ENCODE measurements around the gene SGO2.

SGO2 gene

DNA sequence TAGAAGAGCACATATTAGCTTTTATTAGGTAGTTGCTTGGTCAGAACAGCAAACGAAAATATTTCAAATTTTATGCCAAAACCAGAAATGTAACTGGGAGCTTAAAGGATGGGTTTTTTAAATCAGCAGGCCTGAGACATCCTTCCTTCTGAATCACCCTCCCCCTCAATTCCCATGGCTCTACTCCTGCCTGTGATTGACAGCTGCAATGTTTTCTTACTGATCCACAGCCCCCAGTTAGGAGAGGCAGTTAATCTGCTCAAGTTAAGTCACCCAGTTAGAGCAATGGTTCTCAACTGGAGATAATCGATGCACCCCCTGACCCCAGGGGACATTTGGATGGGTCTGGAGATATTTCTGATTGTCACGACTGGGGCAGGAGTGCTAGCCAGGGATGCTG lies 41.1 kb upstream of the SGO2 start:
- TF ChIP-seq, protein P1, sequence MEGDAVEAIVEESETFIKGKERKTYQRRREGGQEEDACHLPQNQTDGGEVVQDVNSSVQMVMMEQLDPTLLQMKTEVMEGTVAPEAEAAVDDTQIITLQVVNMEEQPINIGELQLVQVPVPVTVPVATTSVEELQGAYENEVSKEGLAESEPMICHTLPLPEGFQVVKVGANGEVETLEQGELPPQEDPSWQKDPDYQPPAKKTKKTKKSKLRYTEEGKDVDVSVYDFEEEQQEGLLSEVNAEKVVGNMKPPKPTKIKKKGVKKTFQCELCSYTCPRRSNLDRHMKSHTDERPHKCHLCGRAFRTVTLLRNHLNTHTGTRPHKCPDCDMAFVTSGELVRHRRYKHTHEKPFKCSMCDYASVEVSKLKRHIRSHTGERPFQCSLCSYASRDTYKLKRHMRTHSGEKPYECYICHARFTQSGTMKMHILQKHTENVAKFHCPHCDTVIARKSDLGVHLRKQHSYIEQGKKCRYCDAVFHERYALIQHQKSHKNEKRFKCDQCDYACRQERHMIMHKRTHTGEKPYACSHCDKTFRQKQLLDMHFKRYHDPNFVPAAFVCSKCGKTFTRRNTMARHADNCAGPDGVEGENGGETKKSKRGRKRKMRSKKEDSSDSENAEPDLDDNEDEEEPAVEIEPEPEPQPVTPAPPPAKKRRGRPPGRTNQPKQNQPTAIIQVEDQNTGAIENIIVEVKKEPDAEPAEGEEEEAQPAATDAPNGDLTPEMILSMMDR (IDR thresholded peaks at IDR 0.05) = no peak

DNA sequence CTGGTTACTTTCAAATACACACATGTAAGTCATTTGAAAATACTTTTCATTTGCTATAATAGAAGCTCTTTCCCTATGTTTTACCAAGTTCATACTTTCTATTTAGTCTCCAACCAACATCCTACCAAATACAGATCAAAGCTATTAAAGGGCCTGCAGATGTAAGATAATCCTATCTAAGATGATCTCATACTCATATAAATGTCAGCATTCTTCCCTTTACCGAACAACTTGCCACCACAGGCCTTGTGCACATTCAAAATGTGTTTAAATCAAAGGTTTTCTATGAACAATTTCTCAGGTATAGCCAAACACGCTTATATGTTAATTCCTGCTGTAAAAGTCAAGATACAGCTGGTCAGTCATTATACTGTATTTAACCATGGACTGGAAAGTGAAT lies 39.5 kb upstream of the SGO2 start:
- TF ChIP-seq, protein P1 (IDR thresholded peaks at IDR 0.05) = no peak

DNA sequence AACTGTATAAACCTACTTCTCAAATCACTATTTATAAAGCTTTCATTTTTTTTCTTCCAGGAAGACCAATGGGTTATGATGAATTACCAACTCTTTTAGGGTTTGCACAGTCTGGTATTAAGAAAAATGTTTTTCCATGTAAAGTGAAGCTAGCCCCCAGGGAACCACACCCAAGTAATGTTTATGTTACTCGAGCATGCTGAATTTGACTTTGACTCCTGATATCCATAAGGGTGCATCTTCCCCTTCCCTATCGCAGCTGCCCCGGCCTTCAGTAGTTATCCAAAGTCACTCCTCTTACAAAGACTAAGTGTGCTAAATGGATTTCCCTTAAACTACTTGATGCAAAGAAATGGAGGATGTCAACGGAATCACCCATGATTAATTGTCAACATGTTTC lies 37.8 kb upstream of the SGO2 start:
- TF ChIP-seq, protein P1 (IDR thresholded peaks at IDR 0.05) = no peak

DNA sequence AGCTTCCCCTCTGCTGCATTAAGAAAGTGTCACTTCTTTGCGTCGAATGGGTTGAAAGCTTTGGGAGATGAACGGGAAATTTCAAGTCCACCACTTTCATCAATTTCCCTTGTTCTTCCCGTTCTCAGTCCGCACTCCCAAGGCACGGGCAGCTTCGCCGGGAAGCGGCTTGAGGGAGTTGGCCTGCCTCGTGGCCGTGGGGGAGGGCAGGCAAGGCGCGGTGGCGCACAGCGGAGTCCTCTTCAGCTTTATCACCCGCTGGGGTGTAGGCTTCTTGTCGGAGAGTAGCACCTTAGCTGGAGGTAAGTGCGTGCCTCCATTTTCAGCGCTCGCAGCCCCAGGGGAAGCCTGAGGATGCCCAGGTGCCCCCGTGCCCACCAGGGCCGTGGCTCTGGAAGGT lies 36.0 kb upstream of the SGO2 start:
- TF ChIP-seq, protein P1 (IDR thresholded peaks at IDR 0.05) = no peak

DNA sequence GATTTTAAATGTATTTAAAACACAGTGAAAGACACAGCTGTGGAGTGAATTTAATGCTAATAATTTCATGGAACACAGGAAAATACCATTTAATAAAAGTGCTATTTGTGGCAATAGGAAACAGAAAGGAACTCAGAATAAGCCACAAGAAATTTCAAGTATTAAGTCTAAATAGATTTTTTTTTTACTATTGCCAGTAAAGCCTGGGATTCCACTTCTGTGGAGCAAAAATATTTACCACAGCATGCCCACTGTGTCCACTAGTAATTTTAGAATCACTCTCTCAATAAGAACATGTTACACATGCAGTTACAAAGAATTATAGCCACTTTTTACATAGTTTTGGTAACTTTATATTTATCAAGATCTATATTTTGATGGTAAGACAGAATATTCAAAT lies 33.4 kb upstream of the SGO2 start:
- TF ChIP-seq, protein P1 (IDR thresholded peaks at IDR 0.05) = no peak

DNA sequence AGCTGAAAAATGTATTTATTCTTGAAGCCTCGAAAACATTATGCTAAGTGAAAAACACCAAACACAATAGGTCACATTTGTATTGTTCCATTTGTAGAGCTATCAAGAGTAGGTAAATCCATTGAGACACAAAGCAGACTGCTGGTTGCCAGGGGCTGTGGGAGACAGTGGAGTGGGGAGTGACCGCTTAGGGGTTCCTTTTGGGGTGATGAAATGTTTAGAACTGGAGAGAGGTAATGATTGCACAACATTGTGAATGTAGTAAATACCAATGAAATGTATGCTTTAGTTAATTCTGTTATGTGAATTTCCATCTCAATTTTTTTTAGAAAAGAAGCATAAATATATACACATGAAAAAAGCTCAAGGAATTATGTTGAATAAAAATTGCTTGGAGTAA lies 32.0 kb upstream of the SGO2 start:
- TF ChIP-seq, protein P1 (IDR thresholded peaks at IDR 0.05) = no peak

DNA sequence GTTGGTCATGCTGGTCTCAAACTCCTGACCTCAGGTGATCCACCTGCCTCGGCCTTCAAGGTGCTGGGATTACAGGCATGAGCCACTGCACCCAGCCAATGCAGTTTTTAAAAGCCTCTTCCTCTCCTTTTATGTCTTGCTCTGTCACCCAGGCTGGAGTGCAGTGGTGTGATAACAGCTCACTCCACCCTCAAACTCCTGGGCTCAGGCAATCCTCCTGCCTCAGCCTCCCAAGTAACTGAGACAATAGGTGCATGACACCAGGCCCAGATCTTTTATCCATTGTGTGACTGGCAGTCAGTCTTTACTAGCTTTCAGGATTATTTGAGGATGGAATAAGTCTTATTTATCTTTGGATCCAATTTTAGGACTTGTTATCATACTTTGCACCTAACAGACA lies 29.3 kb upstream of the SGO2 start:
- TF ChIP-seq, protein P1 (IDR thresholded peaks at IDR 0.05) = no peak

DNA sequence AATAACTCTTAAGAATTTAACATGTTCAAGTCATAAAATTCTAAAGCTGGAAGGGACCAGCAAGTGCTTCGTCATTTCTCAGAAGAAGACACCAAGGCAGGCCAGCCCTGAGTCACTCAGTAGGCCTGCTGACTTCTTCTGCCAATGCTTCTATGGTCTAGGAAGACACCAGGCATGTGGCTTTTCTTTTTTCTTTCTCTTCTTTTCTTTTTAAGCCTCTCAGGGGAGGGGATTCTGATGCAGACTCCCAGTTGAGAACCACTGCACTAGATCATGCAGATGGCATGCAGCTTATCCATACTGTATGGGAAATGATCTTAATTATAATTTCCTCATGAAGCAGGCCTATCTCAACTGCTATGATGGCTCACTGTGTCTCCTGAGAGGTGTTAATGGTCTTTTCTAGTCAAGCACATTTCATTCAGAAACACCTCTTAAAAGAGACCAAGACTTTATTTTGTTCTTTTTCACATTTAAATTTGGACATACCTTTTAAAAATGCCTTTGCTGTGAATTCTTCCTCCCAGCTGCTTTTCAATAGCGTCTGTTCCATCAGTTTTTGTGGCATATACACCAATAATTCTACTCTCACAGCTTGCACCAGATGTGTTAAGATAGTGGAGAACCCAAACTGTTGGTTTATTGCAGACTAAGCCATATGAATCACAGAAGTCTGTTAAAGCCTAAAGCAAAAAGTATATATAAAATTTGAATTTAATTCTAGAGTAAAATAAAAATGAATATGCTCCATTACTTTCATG lies 27.4 kb upstream of the SGO2 start:
- TF ChIP-seq, protein P1 (IDR thresholded peaks at IDR 0.05) = no peak

Measured in LNCAP (cell line).